SKM-1 (cell line): ENCODE data around the gene DPH2.

ENCODE experiments used
- DNase-seq: peaks from one replicate; lab custom pipeline; 2025; ENCODE audit not compliant: unreplicated experiment; lab: John Stamatoyannopoulos, UW

The DPH2 gene

DNA sequence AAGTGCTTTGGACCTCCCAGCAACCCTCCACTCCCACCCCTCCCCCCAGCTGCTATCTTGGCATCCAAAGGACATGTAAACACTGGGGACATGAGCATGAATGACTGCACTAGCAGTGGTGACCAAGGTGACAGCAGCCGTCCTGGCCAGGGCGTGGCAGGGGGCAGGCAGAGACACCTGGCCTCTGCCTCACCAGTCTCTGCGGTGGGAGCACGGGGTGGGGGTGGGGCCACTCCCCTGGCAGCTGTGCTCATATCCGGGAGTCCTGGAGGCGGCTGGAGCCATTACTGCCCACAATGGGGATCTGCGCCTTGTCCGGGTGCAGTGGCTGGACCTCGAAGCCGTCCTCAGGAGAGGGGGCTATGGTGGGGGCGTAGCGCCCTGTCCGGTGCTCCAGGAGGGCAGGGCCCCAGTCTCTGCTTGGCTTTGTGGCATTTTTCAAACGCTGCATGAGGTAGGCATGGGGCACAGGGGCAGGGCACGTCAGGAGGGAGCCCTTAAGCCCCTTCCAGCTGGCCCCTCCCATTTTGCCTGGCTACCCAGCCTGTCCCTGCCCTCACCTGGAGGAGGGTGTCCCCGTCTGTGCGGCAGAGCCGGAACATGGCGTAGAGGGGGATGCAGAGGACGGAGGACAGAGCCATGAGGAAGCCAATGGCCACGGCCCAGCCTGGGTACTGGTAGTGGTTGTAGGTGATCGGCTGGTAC lies 27.6 kb downstream of the DPH2 start:
- DNase-seq: no peak

- no peak for DNase-seq
Measured at GRCh38 chr1:43998000-43998378, 28.2 kb downstream of the DPH2 start.

- DNase-seq: no peak
Measured at GRCh38 chr1:43999455-43999854, 29.6 kb downstream of the DPH2 start.

GRCh38 chr1:44000122-44000665 lies 30.4 kb downstream of the DPH2 start:
- DNase-seq: no peak

DNA sequence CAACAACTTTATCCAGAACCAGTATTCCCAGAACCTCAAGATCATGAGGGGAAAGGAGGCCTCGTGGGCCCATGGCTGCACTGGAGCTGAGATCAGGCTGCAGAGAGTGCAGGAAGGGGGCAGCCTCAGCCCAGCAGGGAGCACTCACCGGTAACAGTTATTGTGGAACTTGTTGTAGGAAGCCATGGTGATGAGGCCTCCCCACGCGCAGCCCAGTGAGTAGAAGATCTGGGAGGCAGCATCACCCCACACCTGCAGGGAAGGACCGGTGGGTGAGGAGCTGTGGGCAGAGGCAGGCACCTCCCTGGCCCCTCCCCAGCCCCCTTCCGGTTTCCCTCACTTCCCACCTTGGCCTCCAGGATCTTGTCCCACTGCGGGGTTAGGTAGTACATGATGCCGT lies 32.4 kb downstream of the DPH2 start:
- DNase-seq: no peak

DNA sequence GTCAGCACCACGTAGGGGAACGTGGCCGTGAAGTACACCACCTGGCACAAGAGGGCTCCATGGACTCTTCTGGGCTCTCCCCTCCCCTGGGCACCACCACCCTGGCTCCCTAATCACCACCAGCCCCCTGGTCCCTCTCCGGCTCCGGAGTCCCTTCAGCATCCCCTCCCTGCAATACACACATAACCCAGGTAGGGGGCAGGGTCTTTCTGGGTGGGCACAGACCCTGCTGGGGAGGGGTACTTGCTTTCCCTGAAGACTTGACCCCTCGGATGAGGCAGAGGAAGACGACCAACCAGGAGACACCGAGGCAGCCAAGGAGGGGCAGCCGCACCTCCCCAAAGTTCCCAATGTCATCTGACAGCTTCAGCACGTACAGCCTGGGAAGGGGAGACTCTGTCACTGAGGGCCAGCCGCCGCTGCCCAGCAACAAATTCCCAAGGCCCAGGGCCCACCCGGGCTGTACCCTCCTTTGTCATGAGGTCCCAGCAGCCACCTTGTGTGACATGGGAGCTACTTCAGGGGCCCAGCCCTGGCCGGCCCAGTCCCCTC lies 32.9 kb downstream of the DPH2 start:
- no peak for DNase-seq

- DNase-seq: no peak
Measured at GRCh38 chr1:44008259-44008658, 38.4 kb downstream of the DPH2 start.

- DNase-seq: no peak
Measured at GRCh38 chr1:44010935-44011471, 41.2 kb downstream of the DPH2 start.

DNA sequence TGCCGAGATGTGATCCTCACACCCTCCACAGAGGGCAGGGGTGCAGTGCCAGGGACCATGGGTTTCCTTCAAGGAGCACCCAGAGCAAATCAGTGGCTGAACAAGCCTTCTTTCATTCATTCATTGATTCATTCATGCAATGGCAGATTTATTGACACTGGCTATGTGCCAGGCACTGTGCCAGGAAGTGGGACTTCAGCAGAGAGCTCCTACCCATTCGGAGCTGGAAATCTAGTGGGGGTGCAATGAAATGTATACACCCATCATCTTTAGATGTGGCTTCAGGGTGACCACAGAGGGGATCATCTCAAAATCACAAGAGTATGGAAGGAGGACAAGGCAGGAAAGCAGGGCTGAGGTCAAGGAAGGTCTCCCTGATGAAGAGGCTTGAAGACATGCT lies 42.6 kb downstream of the DPH2 start:
- no peak for DNase-seq

DNA sequence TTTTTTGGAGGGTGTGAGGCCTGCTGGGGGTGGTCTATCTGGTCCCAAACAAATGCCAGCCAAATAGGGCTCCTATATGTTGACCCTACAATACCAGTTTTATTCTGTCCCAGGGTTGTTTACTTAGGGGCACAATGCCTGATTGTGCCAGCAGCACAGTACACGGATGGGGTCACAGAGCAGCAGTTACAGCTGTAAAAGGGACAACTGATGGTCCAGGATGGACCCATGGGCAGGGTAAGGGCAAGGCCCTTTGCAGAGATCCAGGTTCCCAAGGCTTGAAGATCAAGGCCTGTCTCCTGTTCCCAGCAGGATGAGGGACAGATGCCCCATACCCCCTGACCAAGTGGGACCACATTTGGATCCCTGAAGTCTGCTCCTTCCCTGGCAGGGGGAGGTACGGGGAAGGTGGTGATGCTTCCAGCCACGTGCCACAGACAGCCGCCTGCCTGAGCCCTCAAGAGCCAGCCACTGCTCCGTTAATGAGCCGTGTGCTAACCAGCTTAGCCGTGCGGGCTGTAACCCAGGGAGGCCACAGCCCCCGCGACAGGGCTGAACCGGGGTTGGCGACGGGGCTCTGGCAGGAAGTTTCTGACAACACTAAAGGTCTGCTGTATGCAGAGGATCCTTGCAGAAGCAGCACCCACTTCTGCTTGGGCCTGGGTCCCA lies 43.3 kb downstream of the DPH2 start:
- DNase-seq: no peak

- no peak for DNase-seq
Measured at GRCh38 chr1:44013949-44014348, 44.1 kb downstream of the DPH2 start.

GRCh38 chr1:44014365-44015104 lies 44.7 kb downstream of the DPH2 start:
- no peak for DNase-seq

DNA sequence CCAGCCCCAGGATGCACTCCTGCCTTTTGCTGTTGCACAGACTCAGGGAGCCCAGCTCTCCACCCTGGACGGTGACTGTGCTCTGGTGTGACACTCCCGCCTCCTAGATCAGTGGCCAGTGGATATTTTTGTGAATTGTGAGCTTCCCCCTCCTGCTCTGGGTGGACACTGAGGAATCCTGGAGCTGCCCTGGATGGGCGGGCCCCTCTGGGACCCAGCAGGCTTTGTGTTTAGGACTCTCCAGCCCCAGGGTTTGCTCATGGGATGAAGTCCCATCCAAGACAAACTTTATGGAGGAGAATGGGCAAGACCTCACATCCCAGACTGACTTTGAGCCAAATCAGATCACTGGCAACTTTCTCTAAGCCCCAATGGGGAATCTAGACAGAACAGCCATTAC lies 45.4 kb downstream of the DPH2 start:
- DNase-seq: no peak

DNA sequence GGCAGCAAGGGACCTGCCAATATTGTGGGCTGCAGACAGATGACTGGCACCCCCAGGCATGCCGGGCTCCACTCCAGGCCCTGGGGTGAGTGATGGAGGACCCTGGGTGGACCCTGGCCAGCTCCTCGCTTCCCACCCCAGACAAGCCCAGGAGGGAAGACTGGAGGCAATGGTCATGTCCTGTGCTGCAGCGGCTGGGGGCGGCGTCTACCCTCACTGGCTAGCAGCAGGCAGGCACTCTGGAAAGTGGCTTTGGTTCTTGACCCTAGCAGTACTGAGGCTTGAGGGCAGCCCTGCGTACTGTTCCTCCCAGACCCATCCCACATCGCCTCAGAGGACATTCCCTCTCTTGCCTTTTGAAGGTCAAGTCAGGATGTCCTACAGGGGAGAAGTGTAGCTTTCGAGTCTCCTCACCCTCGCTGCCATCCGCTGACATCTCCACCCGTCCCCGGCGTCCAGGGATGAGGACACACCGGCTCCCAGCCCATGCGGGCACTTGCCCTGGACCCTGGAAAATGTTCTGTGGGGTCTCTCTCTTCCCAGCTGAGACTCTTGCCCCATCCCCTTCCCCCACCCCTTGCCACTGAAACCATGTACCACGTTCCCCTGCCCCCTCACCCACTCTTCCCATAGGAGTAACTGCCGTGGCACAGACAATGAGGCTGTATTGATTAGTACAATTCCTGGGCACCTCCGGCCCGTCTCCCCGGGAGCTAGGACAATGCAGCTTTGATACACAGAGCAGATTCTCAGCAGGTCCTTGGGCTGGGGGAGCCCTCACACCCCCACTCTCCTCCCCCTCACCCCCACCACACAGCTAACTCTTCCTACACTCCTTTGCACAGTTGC lies 46.5 kb downstream of the DPH2 start:
- DNase-seq: no peak

DNA sequence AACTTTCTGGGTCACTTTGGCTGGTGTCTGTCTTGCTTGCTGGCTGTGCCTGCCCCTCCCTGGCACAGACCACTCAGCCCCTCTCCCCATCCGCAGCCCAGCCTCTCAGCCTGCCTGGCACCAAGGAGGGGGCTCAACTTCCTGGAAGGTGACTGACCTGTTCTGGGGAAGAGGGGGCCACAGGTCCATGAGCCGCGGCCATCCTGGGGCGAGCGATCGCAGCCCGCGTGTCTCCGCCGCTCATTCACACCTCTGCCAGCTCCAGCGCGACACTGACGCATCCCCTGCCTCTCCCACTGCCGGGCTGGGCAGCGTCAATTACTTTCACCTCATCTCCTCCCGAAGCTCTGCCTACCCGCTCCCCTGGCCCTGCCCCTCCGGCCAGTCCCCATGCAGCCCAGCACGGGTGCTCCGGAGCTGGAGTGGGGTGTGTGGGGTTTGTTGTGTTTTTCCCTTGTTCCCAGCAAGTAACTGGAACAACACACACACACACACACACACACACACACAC lies 47.1 kb downstream of the DPH2 start:
- no peak for DNase-seq

GRCh38 chr1:44019466-44019948 lies 49.7 kb downstream of the DPH2 start:
- DNase-seq: no peak

- no peak for DNase-seq
Measured at GRCh38 chr1:44020464-44020863, 50.7 kb downstream of the DPH2 start.

DNA sequence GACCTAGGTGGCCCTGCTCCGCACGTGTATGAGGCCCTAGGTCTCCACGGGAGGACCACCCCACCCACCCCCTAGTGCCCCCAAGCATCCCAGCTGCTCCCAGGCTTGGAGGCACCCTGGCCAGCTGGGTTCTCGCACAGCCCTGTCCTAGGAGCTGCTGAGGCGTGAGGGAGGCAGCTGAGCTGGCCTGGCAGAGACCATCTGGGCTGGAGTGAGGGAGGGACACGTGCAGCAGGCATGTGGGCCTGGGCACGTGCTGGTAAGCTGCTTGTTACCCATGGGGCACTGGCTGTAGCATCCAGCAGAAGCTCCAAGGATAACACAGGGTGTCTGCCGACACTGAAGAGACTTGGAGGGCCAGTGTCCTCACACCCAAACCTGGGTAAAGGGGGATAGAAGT lies 51.3 kb downstream of the DPH2 start:
- DNase-seq: no peak

DNA sequence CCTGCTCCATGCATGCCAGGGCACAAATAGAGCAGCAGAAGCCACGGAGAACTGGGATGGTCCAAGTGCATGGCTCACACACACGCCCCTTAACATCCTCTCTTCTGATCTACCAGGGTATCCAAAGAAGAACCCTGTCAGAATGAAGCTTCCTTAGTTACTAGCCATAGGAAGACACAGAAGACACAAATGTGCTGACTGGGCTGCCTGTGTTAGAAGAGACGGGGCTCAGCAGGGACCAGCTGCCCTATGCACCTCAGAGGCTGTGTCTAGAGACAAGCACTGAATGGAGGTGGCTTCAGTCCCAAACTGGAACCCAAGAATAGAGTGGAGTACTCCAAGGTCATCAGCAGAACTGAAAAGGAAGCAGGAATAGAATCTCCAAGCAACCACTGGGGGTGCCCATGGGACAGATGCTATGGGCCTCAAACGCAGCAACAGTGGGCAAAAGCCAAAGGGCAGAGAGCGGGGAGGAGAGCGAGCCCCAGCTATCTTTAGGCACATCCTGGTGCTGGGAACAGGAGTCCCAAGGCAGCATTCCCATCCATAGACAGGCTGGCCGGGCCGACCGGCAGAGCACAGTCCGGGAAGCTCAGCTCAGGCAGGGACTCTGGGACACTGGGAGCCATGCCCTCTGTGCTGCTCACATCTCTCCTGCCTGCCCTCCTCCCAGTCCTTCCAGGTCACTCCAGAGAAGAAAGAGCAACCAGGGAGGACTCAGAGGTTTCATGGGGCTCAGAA lies 51.9 kb downstream of the DPH2 start:
- DNase-seq: no peak
